ENCODE measurements around the gene KRT5.

Gene KRT5

GRCh38 chr12:52515319-52515646 lies 4.9 kb downstream of the KRT5 start:
- no peaks in the 10 kb centered on the region for H3K36me3 ChIP-seq
- TF ChIP-seq, protein P1, sequence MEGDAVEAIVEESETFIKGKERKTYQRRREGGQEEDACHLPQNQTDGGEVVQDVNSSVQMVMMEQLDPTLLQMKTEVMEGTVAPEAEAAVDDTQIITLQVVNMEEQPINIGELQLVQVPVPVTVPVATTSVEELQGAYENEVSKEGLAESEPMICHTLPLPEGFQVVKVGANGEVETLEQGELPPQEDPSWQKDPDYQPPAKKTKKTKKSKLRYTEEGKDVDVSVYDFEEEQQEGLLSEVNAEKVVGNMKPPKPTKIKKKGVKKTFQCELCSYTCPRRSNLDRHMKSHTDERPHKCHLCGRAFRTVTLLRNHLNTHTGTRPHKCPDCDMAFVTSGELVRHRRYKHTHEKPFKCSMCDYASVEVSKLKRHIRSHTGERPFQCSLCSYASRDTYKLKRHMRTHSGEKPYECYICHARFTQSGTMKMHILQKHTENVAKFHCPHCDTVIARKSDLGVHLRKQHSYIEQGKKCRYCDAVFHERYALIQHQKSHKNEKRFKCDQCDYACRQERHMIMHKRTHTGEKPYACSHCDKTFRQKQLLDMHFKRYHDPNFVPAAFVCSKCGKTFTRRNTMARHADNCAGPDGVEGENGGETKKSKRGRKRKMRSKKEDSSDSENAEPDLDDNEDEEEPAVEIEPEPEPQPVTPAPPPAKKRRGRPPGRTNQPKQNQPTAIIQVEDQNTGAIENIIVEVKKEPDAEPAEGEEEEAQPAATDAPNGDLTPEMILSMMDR (IDR thresholded peaks at IDR 0.05), result no peak

DNA sequence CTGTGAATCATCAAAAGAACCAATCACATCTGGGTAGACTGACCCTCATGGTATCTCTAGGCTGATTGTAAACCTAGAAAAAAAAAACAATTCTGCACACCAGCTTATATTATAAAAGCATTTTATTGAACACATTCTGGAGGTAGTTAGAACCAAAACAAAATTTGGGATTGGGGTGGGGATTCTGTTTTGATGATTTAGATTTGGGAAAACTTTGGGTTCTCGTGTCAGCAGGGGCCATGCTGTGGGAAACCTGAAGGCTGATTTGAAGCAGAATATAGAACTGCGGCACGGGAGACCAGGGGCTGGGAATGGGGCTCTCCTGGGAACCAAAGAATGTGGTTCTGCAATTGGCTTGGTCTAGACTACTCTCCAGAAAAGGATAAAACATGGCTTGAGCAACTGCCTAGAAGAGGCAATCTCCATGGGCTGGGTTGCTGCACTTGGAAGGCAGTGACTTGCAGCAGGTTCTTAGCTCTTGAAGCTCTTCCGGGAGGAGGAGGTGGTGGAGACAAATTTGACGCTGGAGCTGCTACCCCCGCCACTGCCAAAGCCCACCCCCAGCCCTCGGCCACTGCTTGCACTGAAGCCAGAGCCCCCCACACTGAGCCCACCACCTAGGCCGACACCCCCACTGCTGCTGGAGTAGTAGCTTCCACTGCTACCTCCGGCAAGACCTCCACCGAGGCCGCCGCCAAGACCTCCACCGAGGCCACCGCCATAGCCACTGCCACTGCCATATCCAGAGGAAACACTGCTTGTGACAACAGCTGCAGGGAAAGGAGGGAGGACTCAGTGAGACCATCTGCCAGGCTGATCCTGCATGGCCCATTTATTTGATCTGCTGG lies 5.5 kb downstream of the KRT5 start:
- Histone ChIP-seq H3K4me3 (ENCODE audit: low read depth in 1 of 2, low read length in 1 of 2) (no peak overlapping the region), H3K36me3 (no peaks in the 10 kb centered on the region), H3K27ac (no peak overlapping the region), H3K4me1 (ENCODE audit: control insufficient read depth in 1 of 2, insufficient read depth in 1 of 2, low read depth in 1 of 2, low read length in 1 of 2) (no peaks in the 10 kb centered on the region), H3K9me3 (no peaks in the 10 kb centered on the region), H3K27me3 (no peaks in the 10 kb centered on the region)
- TF ChIP-seq, protein P1 (IDR thresholded peaks at IDR 0.05), result no peak

More at GRCh38 chr12:52515319-52515646, 4.9 kb downstream of the KRT5 start:
- H3K4me1 ChIP-seq (ENCODE audit: control insufficient read depth in 1 of 2, insufficient read depth in 1 of 2, low read depth in 1 of 2, low read length in 1 of 2), result no peaks in the 10 kb centered on the region
- no peaks in the 10 kb centered on the region for H3K27me3 ChIP-seq
- H3K27ac ChIP-seq, result no peak overlapping the region
- no peaks in the 10 kb centered on the region for H3K9me3 ChIP-seq
- no peak overlapping the region for H3K4me3 ChIP-seq (ENCODE audit: low read depth in 1 of 2, low read length in 1 of 2)

DNA sequence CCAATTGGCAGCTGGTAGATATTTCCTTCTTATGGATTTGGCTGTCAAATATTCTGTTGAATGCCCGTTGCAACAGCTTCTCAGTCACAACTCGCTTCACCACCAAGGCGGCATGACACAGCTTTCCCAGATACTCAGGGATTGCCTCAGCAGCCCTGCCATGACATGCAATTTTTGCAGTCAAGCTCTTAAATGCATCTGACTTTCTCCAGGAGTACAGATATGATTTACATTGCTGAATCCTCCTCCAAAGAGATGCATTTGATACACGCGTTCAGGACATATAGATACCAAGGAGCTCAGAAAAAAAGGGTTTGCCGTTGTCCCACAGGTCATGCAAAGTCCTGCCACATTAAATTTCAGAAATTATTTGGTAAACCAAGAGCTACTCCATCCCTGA lies 6.5 kb downstream of the KRT5 start:
- H3K4me1 ChIP-seq (ENCODE audit: control insufficient read depth in 1 of 2, insufficient read depth in 1 of 2, low read depth in 1 of 2, low read length in 1 of 2), result no peaks in the 10 kb centered on the region
- H3K27me3 ChIP-seq, result peaks cover under 1% of the 10 kb centered on the region
- no peak overlapping the region for H3K27ac ChIP-seq
- no peaks in the 10 kb centered on the region for H3K36me3 ChIP-seq
- no peaks in the 10 kb centered on the region for H3K9me3 ChIP-seq
- no peak overlapping the region for H3K4me3 ChIP-seq (ENCODE audit: low read depth in 1 of 2, low read length in 1 of 2)
- TF ChIP-seq, protein P1 (IDR thresholded peaks at IDR 0.05), result no peak

DNA sequence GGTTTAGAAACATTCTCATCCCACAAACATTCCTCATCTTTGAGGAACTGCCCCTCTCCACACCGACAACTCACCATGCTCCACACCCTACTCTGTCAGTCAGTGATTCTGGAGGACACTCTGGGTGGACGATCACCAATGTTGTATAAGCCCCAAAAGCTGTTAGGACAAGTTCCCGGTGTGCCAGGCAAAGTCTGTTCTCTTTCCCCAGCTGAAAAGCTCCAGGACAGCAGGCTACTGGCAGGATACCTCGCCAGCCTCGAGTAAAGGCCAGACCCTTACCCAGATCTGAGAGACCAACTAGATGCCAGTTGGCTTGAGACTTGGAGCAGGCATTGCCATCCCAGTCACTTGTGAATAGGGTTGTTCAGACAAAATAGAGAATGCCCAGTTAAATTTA lies 12.0 kb downstream of the KRT5 start:
- TF ChIP-seq, protein P1 (IDR thresholded peaks at IDR 0.05), result no peak
- Histone ChIP-seq H3K27me3 (peaks cover 33% of the 10 kb centered on the region), H3K4me1 (ENCODE audit: control insufficient read depth in 1 of 2, insufficient read depth in 1 of 2, low read depth in 1 of 2, low read length in 1 of 2) (no peaks in the 10 kb centered on the region), H3K4me3 (ENCODE audit: low read depth in 1 of 2, low read length in 1 of 2) (no peak overlapping the region), H3K27ac (no peak overlapping the region), H3K36me3 (no peaks in the 10 kb centered on the region), H3K9me3 (no peaks in the 10 kb centered on the region)

GRCh38 chr12:52506858-52507715 lies 13.1 kb downstream of the KRT5 start:
- TF ChIP-seq, protein P1 (IDR thresholded peaks at IDR 0.05), result no peak
- Histone ChIP-seq H3K9me3 (no peaks in the 10 kb centered on the region), H3K27ac (no peak overlapping the region)

More at GRCh38 chr12:52506858-52507715, 13.1 kb downstream of the KRT5 start:
- H3K27me3 ChIP-seq, result peaks cover 33% of the 10 kb centered on the region
- H3K4me3 ChIP-seq (ENCODE audit: low read depth in 1 of 2, low read length in 1 of 2), result no peak overlapping the region
- no peaks in the 10 kb centered on the region for H3K36me3 ChIP-seq
- H3K4me1 ChIP-seq (ENCODE audit: control insufficient read depth in 1 of 2, insufficient read depth in 1 of 2, low read depth in 1 of 2, low read length in 1 of 2), result no peaks in the 10 kb centered on the region

Data from neutrophil (primary cell).